Left ventricle myocardium superior (tissue), 1 donor: ENCODE measurements around the gene KRT40. TPM values are rescaled to one million over a fixed set of nuclear protein-coding genes. Genes with fewer than 3 reads are reported as not detected.

ENCODE experiments used
- ATAC-seq: fragments of 200-7000 bp; cut with Tn5 transposase; one replicate; pipeline ENCODE4 v1.9.1; 2020; ENCODE audit warnings: mild to moderate bottlenecking, moderate library complexity
- DNase-seq: peaks from one replicate; pipeline ENCODE4 v3.0.0-alpha.2; 2020
- intact Hi-C: fragments of 100-400 bp; cut with micrococcal nuclease; formaldehyde crosslinking; loops from one replicate; pipeline ENCODE4 v1.11.0; 2022
- total RNA-seq: library from RNA; stranded (reverse); fragmentation: NEBNext Ultra II Directional; extraction: Animal tissue kit (Norgen Biotek cat#: 25700); gene quantifications from one replicate; pipeline ENCODE4 v1.2.1, GENCODE V29; 2021
- donor health status: DM: no; HTN: yes; CAD: no; lungs with severe emphysema.

The KRT40 gene
- total RNA-seq, 1 donor from 2014 or later, result not detected

- intact Hi-C loops, result no loop called here
- no peak for ATAC-seq
These were observed 52.8 kb downstream of the KRT40 start for GRCh38 chr17:40931311-40931710.

More at GRCh38 chr17:40931311-40931710, 52.8 kb downstream of the KRT40 start:
- no peak for DNase-seq

Other genes starting within 250 kb of the KRT40 start
- not detected for gene KRT25, start 229.0 kb downstream of the KRT40 start, total RNA-seq
- gene KRT26, start 212.1 kb downstream of the KRT40 start, total RNA-seq, result not detected
- not detected for gene KRT27, start 201.8 kb downstream of the KRT40 start, total RNA-seq
- gene KRT28, start 184.4 kb downstream of the KRT40 start, total RNA-seq, result not detected
- 51.3 TPM for gene KRT10, start 161.7 kb downstream of the KRT40 start, total RNA-seq
- gene KRT12, start 117.1 kb downstream of the KRT40 start, total RNA-seq, result not detected
- gene KRT20, start 99.1 kb downstream of the KRT40 start, total RNA-seq, result not detected
- gene KRT23, start 46.7 kb downstream of the KRT40 start, total RNA-seq, result not detected
- gene KRT39, start 17.4 kb downstream of the KRT40 start, total RNA-seq, result not detected
- not detected for gene KRTAP3-3, start 9.8 kb upstream of the KRT40 start, total RNA-seq
- not detected for gene KRTAP3-2, start 15.6 kb upstream of the KRT40 start, total RNA-seq
- not detected for gene KRTAP3-1, start 24.8 kb upstream of the KRT40 start, total RNA-seq
- gene KRTAP1-5, start 42.9 kb upstream of the KRT40 start, total RNA-seq, result not detected
- not detected for gene KRTAP1-4, start 45.9 kb upstream of the KRT40 start, total RNA-seq
- gene KRTAP1-3, start 50.5 kb upstream of the KRT40 start, total RNA-seq, result not detected
- not detected for gene KRTAP1-1, start 57.1 kb upstream of the KRT40 start, total RNA-seq
- not detected for gene KRTAP2-1, start 63.0 kb upstream of the KRT40 start, total RNA-seq
- gene KRTAP2-2, start 70.9 kb upstream of the KRT40 start, total RNA-seq, result not detected
- not detected for gene KRTAP2-3, start 75.8 kb upstream of the KRT40 start, total RNA-seq
- not detected for gene KRTAP2-4, start 81.6 kb upstream of the KRT40 start, total RNA-seq
- not detected for gene KRTAP4-7, start 99.8 kb upstream of the KRT40 start, total RNA-seq
- gene KRTAP4-8, start 113.8 kb upstream of the KRT40 start, total RNA-seq, result not detected
- gene KRTAP4-16, start 117.9 kb upstream of the KRT40 start, total RNA-seq, result not detected
- not detected for gene KRTAP4-9, start 121.1 kb upstream of the KRT40 start, total RNA-seq
- gene KRTAP4-11, start 134.0 kb upstream of the KRT40 start, total RNA-seq, result not detected
- not detected for gene KRTAP4-12, start 139.9 kb upstream of the KRT40 start, total RNA-seq
- not detected for gene KRTAP4-6, start 156.2 kb upstream of the KRT40 start, total RNA-seq
- not detected for gene KRTAP4-5, start 165.5 kb upstream of the KRT40 start, total RNA-seq
- gene KRTAP4-4, start 176.4 kb upstream of the KRT40 start, total RNA-seq, result not detected
- not detected for gene KRTAP4-3, start 183.9 kb upstream of the KRT40 start, total RNA-seq
- not detected for gene KRTAP4-2, start 193.9 kb upstream of the KRT40 start, total RNA-seq
- gene KRTAP4-1, start 200.6 kb upstream of the KRT40 start, total RNA-seq, result not detected
- gene KRTAP9-1, start 205.6 kb upstream of the KRT40 start, total RNA-seq, result not detected
- gene KRTAP9-2, start 242.3 kb upstream of the KRT40 start, total RNA-seq, result not detected
- gene KRTAP9-3, start 248.1 kb upstream of the KRT40 start, total RNA-seq, result not detected